ENCODE measurements around the gene ATP9B.

GRCh38 chr18:79327199-79327721 is 258.1 kb downstream of the ATP9B start:
- TF ChIP-seq, protein P1, sequence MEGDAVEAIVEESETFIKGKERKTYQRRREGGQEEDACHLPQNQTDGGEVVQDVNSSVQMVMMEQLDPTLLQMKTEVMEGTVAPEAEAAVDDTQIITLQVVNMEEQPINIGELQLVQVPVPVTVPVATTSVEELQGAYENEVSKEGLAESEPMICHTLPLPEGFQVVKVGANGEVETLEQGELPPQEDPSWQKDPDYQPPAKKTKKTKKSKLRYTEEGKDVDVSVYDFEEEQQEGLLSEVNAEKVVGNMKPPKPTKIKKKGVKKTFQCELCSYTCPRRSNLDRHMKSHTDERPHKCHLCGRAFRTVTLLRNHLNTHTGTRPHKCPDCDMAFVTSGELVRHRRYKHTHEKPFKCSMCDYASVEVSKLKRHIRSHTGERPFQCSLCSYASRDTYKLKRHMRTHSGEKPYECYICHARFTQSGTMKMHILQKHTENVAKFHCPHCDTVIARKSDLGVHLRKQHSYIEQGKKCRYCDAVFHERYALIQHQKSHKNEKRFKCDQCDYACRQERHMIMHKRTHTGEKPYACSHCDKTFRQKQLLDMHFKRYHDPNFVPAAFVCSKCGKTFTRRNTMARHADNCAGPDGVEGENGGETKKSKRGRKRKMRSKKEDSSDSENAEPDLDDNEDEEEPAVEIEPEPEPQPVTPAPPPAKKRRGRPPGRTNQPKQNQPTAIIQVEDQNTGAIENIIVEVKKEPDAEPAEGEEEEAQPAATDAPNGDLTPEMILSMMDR (IDR thresholded peaks at IDR 0.05): no peak
- TF ChIP-seq ZFX (IDR thresholded peaks at IDR 0.05; ENCODE audit: borderline replicate concordance): no peak
